ENCODE data around the gene SCUBE3.

The SCUBE3 gene

DNA sequence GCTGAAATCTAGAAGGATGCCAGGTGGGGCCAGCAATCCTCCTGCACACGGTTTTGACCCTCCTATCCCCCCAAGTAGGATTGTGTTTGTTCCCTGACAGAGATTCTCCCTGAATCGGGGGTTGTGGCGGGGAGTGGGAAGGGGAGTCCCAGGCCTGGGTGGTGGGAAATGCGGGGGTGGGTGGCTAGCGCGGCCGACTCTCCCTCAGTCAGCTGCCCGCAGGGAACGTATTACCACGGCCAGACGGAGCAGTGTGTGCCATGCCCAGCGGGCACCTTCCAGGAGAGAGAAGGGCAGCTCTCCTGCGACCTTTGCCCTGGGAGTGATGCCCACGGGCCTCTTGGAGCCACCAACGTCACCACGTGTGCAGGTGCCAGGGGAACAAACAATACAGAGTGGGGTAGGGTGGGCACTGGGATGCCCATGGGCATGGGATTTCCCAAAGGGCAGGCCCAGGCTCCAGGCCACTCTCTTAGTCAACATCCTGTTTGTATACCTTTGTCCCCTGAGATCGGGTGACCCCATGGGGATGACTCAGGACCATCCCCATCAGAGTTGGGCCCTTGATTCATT lies 29.7 kb downstream of the SCUBE3 start:
- Histone ChIP-seq H3K4me3 (ENCODE audit: low read length) (no peak overlapping the region), H3K9me3 (ENCODE audit: insufficient read depth, low read depth, low read length) (no peaks in the 10 kb centered on the region), H3K9ac (ENCODE audit: low read depth, low read length) (no peak overlapping the region), H3K4me1 (ENCODE audit: insufficient read depth, low read length) (peaks cover 13% of the 10 kb centered on the region), H3K36me3 (ENCODE audit: insufficient read depth, low read depth, low read length) (peaks cover 19% of the 10 kb centered on the region), H3K27me3 (ENCODE audit: insufficient read depth, low read length) (peaks cover 21% of the 10 kb centered on the region), H3K27ac (ENCODE audit: low read length) (no peak overlapping the region)

DNA sequence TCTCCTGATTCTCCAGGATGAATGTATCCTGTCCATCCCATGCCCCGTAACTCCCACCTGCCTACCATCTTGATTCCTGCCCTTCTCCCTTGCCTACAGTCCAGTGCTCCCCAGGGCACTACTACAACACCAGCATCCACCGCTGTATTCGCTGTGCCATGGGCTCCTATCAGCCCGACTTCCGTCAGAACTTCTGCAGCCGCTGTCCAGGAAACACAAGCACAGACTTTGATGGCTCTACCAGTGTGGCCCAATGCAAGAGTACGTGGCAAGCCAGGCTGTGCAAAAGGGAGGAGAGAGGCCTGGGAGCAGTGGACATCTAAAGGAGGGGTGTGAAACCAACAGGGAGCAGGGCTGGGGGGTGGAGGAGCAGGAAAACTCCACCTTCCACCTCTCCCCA lies 30.8 kb downstream of the SCUBE3 start:
- H3K9ac ChIP-seq (ENCODE audit: low read depth, low read length): no peak overlapping the region
- no peaks in the 10 kb centered on the region for H3K9me3 ChIP-seq (ENCODE audit: insufficient read depth, low read depth, low read length)
- H3K4me1 ChIP-seq (ENCODE audit: insufficient read depth, low read length): peaks cover 16% of the 10 kb centered on the region
- H3K4me3 ChIP-seq (ENCODE audit: low read length): no peak overlapping the region
- peaks cover 12% of the 10 kb centered on the region; the same call in 1 of the 2 replicates for H3K27me3 ChIP-seq (ENCODE audit: insufficient read depth, low read length)
- peaks cover 19% of the 10 kb centered on the region for H3K36me3 ChIP-seq (ENCODE audit: insufficient read depth, low read depth, low read length)
- H3K27ac ChIP-seq (ENCODE audit: low read length): no peak overlapping the region

DNA sequence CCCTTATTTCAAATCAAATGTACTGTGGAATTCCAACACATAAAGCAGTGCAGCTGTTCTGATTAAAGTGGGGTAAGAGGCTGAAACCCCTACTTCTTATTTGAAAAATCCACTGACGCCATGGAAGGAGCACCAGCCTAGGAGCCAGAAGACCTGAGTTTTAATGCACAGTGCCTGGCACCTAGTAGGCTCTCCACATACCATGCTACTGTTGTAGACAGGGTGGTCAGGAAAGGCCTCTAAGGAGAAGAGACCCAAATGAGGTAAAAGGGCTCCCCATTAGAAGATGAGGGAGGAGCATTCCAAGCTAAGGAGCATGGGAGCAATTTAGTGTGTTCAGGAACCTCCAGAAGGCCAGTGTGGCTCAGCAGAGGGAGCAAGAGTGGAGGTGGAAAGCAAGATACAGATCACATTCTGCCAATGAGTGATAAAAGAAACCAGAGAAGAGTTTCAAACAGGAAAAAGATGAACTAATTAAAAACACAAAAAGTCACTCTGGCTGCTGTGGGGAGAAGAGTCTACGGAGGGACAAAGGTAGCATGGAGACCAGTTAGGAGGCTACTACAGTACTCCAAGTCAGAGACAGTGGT lies 34.0 kb downstream of the SCUBE3 start:
- H3K9me3 ChIP-seq (ENCODE audit: insufficient read depth, low read depth, low read length): no peaks in the 10 kb centered on the region
- H3K4me1 ChIP-seq (ENCODE audit: insufficient read depth, low read length): peaks cover 9% of the 10 kb centered on the region; the same call in 1 of the 2 replicates
- no peak overlapping the region for H3K27ac ChIP-seq (ENCODE audit: low read length)
- peaks cover 15% of the 10 kb centered on the region for H3K36me3 ChIP-seq (ENCODE audit: insufficient read depth, low read depth, low read length)
- no peak overlapping the region for H3K9ac ChIP-seq (ENCODE audit: low read depth, low read length)
- no peak overlapping the region for H3K4me3 ChIP-seq (ENCODE audit: low read length)
- H3K27me3 ChIP-seq (ENCODE audit: insufficient read depth, low read length): no peaks in the 10 kb centered on the region

DNA sequence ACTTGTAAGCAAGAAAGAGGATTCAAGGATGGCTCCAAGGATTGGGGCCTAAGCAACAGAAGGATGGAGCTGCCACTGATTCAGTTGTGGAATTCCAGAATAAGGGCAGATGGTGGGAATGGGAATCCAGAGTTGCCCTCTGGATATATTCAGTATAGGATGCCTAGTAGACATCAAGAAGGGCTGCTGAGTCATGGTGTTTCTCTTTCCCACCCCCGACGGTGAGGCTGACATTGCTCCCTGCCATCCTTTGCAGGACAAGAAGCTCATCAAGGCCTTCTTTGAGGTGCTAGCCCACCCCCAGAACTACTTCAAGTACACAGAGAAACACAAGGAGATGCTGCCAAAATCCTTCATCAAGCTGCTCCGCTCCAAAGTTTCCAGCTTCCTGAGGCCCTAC lies 34.5 kb downstream of the SCUBE3 start:
- H3K9me3 ChIP-seq (ENCODE audit: insufficient read depth, low read depth, low read length): no peaks in the 10 kb centered on the region
- H3K4me3 ChIP-seq (ENCODE audit: low read length): no peak overlapping the region
- H3K4me1 ChIP-seq (ENCODE audit: insufficient read depth, low read length): peaks cover 9% of the 10 kb centered on the region; the same call in 1 of the 2 replicates
- H3K27me3 ChIP-seq (ENCODE audit: insufficient read depth, low read length): no peaks in the 10 kb centered on the region
- peaks cover 15% of the 10 kb centered on the region for H3K36me3 ChIP-seq (ENCODE audit: insufficient read depth, low read depth, low read length)
- no peak overlapping the region for H3K27ac ChIP-seq (ENCODE audit: low read length)
- H3K9ac ChIP-seq (ENCODE audit: low read depth, low read length): no peak overlapping the region

DNA sequence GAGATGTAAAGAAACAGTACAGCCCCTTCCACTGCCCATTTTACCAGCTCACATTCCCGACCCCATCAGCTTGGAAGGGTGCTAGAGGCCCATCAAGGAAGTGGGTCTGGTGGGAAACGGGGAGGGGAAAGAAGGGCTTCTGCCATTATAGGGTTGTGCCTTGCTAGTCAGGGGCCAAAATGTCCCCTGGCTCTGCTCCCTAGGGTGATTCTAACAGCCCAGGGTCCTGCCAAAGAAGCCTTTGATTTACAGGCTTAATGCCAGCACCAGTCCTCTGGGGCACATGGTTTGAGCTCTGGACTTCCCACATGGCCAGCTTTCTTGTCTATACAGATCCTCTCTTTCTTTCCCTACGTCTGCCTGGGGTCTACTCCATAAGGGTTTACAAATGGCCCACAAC lies 35.2 kb downstream of the SCUBE3 start:
- Histone ChIP-seq H3K4me1 (ENCODE audit: insufficient read depth, low read length) (peaks cover 9% of the 10 kb centered on the region; the same call in 1 of the 2 replicates), H3K27ac (ENCODE audit: low read length) (no peak overlapping the region), H3K9ac (ENCODE audit: low read depth, low read length) (no peak overlapping the region), H3K36me3 (ENCODE audit: insufficient read depth, low read depth, low read length) (peaks cover 15% of the 10 kb centered on the region), H3K9me3 (ENCODE audit: insufficient read depth, low read depth, low read length) (no peaks in the 10 kb centered on the region), H3K4me3 (ENCODE audit: low read length) (no peak overlapping the region), H3K27me3 (ENCODE audit: insufficient read depth, low read length) (no peaks in the 10 kb centered on the region)

DNA sequence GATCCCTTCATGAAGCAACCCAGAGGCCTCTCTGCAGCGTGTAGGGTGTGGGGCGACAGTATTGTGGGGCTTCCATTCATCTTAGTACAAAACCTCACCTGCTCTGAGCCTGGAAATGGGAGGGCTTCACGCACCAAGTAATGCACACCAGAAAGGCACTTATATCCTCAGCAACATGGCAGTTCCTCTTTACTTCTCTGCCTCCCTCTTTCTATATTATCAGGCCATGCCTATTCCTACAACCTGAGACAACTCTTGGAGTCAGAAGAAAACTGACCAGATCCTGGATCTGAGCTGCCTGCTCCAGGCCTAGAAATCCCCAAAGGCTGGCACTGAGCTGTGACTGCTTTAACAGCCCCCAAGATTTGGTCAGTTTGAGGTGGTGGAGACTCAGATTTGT lies 38.2 kb downstream of the SCUBE3 start:
- H3K4me1 ChIP-seq (ENCODE audit: insufficient read depth, low read length): peaks cover 9% of the 10 kb centered on the region; the same call in 1 of the 2 replicates
- no peak overlapping the region for H3K4me3 ChIP-seq (ENCODE audit: low read length)
- H3K27ac ChIP-seq (ENCODE audit: low read length): no peak overlapping the region
- H3K9me3 ChIP-seq (ENCODE audit: insufficient read depth, low read depth, low read length): no peaks in the 10 kb centered on the region
- no peaks in the 10 kb centered on the region for H3K36me3 ChIP-seq (ENCODE audit: insufficient read depth, low read depth, low read length)
- no peak overlapping the region for H3K9ac ChIP-seq (ENCODE audit: low read depth, low read length)
- no peaks in the 10 kb centered on the region for H3K27me3 ChIP-seq (ENCODE audit: insufficient read depth, low read length)

DNA sequence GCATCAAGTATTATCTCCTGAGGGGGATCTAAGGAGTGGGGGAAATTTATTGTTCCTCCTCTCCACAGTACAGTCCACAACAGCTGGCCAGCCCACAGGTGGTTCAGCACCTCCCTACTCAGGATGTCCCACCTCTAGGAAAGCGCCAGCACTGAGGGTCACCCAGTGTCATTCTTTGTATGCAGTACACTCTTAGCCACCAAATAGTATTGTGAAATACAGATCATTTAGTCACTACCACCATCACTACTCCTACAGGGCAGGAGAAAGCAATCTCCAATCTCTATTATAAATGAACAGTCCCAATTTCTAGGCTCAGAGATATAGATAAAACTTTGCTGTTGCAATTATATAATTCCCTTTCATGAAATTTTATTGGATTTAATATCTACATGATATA lies 39.5 kb downstream of the SCUBE3 start:
- H3K27ac ChIP-seq (ENCODE audit: low read length): no peak overlapping the region
- H3K9me3 ChIP-seq (ENCODE audit: insufficient read depth, low read depth, low read length): no peaks in the 10 kb centered on the region
- H3K9ac ChIP-seq (ENCODE audit: low read depth, low read length): no peak overlapping the region

DNA sequence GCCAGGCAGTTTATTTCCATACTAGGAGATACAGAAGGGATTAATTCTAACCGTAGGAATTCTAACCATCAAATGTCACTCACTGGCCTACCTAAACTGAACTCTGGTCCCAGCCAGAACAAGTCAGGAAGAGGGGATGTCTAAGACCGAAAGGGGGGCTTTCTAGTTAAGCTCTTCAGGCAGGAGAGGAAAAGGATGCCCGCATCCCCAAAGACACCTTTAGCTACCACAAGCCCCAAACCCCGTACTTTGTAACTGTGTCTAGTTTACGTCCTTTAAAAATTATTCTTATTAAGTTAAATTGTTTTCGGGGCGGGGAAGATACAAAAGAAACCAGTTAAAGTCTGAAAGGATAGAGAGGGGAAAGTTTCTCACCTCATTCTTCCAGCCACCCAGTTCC lies 44.6 kb downstream of the SCUBE3 start:
- no peaks in the 10 kb centered on the region for H3K27me3 ChIP-seq (ENCODE audit: insufficient read depth, low read length)
- H3K4me1 ChIP-seq (ENCODE audit: insufficient read depth, low read length): peaks cover 5% of the 10 kb centered on the region; the same call in 1 of the 2 replicates
- H3K9ac ChIP-seq (ENCODE audit: low read depth, low read length): peak overlapping the region; percentile 89; the same call in 1 of the 2 replicates
- peak overlapping the region; percentile 99 for H3K4me3 ChIP-seq (ENCODE audit: low read length)
- H3K36me3 ChIP-seq (ENCODE audit: insufficient read depth, low read depth, low read length): no peaks in the 10 kb centered on the region
- no peaks in the 10 kb centered on the region for H3K9me3 ChIP-seq (ENCODE audit: insufficient read depth, low read depth, low read length)
- no peak overlapping the region for H3K27ac ChIP-seq (ENCODE audit: low read length)

More for the DNA sequence above, 39.5 kb downstream of the SCUBE3 start:
- H3K36me3 ChIP-seq (ENCODE audit: insufficient read depth, low read depth, low read length): no peaks in the 10 kb centered on the region
- H3K4me1 ChIP-seq (ENCODE audit: insufficient read depth, low read length): peaks cover 11% of the 10 kb centered on the region; the same call in 1 of the 2 replicates
- no peak overlapping the region for H3K4me3 ChIP-seq (ENCODE audit: low read length)
- H3K27me3 ChIP-seq (ENCODE audit: insufficient read depth, low read length): no peaks in the 10 kb centered on the region

DNA sequence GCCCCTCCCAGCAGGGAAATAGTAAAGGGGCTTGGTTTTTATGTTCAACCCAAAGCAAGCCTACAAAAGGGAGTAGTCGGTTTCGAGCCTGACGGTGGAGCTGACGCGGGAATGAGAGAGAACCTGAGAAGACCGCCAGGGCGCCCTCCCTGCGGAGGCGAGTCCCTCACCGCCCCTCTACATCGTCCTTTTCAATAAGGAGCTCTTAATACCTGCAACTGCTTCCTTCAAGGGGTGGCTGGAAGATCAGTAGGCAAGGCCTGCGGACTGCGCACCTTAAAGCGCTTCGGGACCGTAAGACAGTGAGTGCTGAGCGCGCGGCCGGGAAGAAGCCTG lies 45.1 kb downstream of the SCUBE3 start:
- H3K4me3 ChIP-seq (ENCODE audit: low read length): peak overlapping the region; percentile 99
- no peaks in the 10 kb centered on the region for H3K36me3 ChIP-seq (ENCODE audit: insufficient read depth, low read depth, low read length)
- H3K27me3 ChIP-seq (ENCODE audit: insufficient read depth, low read length): no peaks in the 10 kb centered on the region
- peak overlapping the region; percentile 42 for H3K27ac ChIP-seq (ENCODE audit: low read length)
- no peaks in the 10 kb centered on the region for H3K9me3 ChIP-seq (ENCODE audit: insufficient read depth, low read depth, low read length)
- peaks cover 5% of the 10 kb centered on the region; the same call in 1 of the 2 replicates for H3K4me1 ChIP-seq (ENCODE audit: insufficient read depth, low read length)
- peak overlapping the region; percentile 89; the same call in 1 of the 2 replicates for H3K9ac ChIP-seq (ENCODE audit: low read depth, low read length)

DNA sequence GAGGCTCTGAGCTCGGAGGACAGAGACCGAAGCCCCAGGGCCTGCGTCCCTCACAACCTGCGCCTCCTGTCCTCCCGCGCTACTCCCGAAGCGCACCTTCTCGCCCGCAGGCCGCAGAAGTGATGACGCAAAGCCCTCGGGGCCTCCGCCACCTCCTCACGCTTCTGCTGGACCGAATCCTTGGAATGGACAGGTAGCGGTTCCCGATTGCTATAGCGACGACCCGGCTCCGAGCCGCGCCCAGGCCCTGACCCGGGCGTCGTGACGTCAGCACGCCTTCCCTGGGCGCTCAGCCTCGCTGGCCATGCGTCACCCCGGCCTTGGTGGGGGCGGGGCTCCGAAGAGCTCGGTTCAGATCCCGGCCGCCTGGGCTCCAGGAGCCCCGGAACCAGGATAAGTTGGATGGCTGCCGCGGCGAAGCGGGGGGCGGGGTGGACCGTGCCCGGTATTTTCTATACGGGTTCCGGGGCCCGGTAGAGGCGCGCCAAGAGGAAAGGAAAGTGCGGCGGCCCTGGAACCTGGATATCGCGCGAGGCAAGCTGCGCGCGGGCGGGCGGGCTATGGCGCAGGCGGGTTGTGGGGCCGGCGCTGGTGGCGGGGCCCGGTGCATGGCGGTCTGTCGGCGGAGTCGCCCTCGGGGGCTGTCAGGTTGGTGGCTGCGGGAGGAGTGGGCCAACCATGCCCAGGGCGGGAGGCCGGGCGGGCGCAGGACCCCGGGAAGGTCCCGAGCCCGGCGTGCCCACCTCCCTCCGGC lies 45.6 kb downstream of the SCUBE3 start, which contains the start of gene ZNF76:
Gene ZNF76, plus strand, starts transcription at position 542 of the 754 bp plus-strand sequence. CDS start 21,417 bp downstream, outside the sequence.
- Histone ChIP-seq H3K27ac (ENCODE audit: low read length) (peak within 1 kb of the TSS; percentile 87), H3K4me1 (ENCODE audit: insufficient read depth, low read length) (peaks cover 5% of the 10 kb centered on the region; the same call in 1 of the 2 replicates), H3K27me3 (ENCODE audit: insufficient read depth, low read length) (no peaks in the 10 kb centered on the region), H3K9ac (ENCODE audit: low read depth, low read length) (peak within 1 kb of the TSS; percentile 95), H3K36me3 (ENCODE audit: insufficient read depth, low read depth, low read length) (no peaks in the 10 kb centered on the region), H3K9me3 (ENCODE audit: insufficient read depth, low read depth, low read length) (no peaks in the 10 kb centered on the region), H3K4me3 (ENCODE audit: low read length) (peak within 1 kb of the TSS; percentile 99)

DNA sequence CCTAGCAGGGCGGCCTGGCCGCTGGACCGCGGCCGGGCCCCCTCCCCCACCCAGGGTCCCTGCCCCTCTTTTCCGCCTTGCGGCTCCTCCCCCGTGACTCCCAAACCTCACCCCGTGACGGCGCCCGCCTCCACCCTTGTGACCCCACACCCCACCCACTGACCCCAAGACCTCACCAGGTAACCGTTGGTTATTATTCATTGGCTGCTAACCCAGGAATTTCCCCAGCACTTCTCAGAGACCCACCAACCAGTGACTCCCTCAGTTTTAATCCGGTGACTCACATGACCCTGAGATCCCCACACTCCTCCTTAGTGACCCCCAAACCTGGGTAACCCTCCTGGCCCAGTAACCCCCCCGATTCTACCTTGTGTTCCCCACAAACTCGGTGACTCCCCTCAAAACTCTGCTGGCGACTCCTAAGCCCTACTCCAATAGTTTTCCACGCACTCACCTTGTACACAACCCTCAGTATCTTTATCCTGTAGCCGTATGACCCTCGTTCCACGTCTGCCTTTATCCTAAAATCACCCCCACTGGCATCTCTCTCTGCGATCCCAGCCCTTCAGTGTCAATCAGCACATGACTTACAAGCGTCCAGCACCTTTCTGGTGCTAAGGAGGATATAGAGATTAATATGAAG lies 46.3 kb downstream of the SCUBE3 start:
- H3K27ac ChIP-seq (ENCODE audit: low read length): peak overlapping the region; percentile 87
- peak overlapping the region; percentile 83 for H3K4me3 ChIP-seq (ENCODE audit: low read length)
- no peaks in the 10 kb centered on the region for H3K9me3 ChIP-seq (ENCODE audit: insufficient read depth, low read depth, low read length)
- H3K36me3 ChIP-seq (ENCODE audit: insufficient read depth, low read depth, low read length): no peaks in the 10 kb centered on the region
- peaks cover 5% of the 10 kb centered on the region; the same call in 1 of the 2 replicates for H3K4me1 ChIP-seq (ENCODE audit: insufficient read depth, low read length)
- H3K9ac ChIP-seq (ENCODE audit: low read depth, low read length): peak overlapping the region; percentile 95
- no peaks in the 10 kb centered on the region for H3K27me3 ChIP-seq (ENCODE audit: insufficient read depth, low read length)
